HG03520 (cell line): ENCODE data around the gene L3MBTL2.

Source experiments
- ATAC-seq: cut with Tn5 transposase; IDR thresholded peaks from one replicate; pipeline ENCODE4 v1.9.1; 2021; ENCODE audit warnings: mild to moderate bottlenecking, moderate library complexity; ENCODE audit not compliant: unreplicated experiment

Gene L3MBTL2

DNA sequence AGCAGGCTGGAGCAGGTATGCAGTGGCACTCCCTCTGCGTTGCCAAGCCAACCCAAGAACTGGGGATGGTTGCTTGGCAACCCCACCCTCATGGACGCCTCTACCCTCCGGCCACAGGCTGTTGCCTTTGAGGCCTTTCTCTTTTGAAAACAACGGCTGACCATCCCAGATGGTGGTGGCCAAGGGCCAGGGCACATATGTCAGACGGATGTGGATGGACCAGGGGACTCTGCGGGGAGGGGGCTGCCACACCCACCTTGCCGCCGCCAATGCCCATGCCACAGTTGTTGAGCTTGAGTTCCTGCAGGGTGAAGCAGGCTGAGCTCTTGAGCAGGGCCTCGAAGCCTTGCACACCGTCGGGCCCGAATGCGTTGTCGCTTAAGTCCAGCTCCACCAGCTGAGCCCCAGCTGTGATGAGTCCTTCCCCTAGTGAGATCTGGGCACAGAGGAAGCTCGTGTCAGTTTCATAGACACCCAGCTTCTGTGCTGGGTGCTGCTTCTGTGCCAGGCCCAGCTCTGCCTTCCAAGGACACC, 59.4 kb downstream of the L3MBTL2 start:
- no peak for ATAC-seq

DNA sequence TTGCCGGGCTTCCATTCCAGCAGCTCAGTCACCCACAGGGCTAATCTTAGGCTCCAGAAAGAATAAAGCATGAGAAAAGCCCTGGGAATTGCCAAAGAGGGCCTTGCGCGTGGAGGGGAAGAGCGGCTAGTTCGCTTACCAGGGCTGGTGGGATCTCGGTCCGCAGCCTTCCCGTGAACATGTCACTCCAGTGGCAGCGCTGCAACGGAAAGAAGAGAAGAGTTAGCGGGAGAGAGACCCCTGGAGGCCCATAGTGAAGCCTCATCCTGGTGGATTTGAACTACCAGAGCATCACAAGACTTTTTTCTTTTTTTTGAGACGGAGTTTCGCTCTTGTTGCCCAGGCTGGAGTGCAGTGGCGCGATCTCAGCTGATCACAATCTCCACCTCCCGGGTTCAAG, 62.8 kb downstream of the L3MBTL2 start:
- ATAC-seq = no peak

DNA sequence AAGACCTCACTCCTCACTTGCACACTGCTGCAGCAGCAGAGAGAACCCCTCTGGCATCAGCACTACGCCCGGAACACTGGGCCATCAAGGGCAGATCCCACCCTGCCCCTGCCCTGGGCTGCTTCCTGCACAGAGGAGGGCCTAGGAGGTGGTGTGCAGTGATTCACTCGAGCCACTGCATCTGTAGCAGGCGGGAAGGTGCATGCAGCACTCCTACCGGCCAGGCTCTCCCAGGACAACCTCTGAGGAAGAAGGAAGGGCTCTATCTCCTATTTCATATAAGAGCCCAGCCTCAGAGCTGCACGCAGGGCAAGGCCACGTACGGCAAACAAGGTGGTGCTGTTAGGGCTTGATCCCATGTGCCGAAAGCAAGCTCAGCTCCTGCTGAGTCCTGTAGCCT, 66.7 kb downstream of the L3MBTL2 start:
- no peak for ATAC-seq

DNA sequence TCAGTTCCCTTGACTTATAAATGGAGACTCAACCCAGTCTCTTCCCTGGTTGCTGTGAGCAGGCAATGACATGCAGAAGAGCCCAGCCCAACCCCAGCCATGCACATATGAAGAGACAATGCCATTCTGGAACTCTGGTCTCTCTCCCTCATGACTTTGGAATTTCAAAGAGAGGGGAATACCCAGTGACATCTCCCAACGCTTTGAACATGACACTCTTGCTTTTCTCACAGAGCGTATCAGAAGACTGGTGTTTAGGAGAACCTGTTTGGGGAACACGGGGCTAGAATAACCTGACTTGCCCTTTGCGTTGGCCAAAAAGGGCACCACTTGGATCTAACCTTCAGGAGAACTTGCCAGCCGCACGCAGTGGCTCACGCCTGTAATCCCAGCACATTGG, 68.0 kb downstream of the L3MBTL2 start:
- no peak for ATAC-seq

- ATAC-seq = no peak
These were observed 69.7 kb downstream of the L3MBTL2 start for GRCh38 chr22:41274856-41275255.

GRCh38 chr22:41280065-41280464, 75.0 kb downstream of the L3MBTL2 start:
- no peak for ATAC-seq

- ATAC-seq = no peak
These were observed 75.7 kb downstream of the L3MBTL2 start for GRCh38 chr22:41280854-41281253.
